Inferior parietal cortex (tissue), 1 donor: ENCODE data around the gene ATAT1.

Experiments
- DNase-seq: peaks from one replicate; pipeline ENCODE4 v3.0.0-alpha.2; 2016; ENCODE audit errors: extremely low spot score

The ATAT1 gene

DNA sequence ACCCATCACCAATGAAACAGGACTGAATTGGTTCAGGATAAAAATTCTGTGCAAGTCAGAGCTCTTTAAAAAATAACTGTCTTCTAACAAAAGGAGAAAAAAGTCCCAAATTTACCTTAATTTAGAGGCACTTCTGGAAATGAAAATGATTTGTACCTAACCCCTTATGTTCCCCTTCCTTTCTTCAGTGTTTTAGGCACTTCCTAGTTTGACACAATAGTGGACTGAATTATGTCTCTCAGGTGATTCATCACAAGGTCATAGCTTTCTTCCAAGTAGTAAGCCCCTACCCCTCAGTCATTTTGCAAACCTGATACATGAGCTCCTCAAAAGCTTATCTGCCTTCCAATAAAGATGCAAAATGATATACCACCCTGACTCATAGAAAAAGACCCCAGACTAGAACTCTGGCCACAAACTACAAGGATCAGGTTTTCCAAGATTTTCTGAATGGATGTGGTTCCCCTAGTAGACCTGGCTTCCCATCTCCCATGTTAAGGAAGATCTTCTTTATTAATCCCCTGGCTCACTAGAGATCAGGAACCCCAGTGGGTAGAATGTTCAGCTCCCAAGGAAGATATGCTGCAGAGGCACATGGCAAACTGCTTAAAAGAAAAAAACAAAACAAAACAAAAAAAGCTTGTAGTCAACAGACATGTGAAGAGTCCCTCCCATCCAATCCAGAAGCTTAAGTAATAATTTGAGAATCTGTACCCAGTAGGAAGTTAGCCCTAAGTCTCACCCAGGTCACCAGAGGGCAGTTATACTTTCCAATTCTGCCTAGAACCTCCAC is 13.2 kb upstream of the ATAT1 start:
- no peak for DNase-seq

DNA sequence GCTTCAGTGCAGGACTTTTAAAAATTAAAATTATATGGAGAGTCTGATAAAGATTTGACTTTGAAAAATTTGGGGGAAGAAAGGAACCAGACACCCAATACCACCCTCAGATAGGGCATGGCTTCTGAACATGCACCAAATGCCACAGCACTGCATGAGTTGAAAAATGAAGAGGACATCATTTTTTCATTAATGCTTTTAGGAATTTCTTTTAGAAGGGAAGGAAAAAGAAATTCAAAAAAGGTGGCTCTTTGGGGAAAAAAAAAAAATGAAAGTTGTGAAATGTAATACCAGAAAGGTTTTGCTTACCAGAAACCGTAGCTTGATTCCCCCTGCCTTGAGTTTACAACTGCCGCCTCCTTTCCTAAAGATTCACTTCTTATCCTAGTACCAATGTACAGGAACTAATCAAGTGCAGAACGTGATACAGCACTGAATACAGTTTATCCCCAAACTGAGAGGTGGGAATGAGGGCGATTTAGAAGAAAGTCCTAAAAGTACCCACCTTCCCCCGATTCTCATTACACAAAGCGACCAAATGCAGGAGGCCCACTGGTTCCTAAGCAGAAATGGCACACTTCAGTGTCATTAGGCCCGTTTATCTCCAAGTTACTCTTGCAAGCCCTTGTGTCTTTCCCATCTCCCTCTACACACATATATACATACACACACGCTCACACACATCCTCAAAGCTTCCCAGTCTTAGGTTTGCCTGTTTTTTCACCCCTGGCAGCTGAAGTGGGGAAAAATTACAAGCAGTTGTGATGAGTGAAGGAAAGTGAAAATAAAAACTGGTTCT is 12.4 kb upstream of the ATAT1 start:
- DNase-seq: no peak

DNA sequence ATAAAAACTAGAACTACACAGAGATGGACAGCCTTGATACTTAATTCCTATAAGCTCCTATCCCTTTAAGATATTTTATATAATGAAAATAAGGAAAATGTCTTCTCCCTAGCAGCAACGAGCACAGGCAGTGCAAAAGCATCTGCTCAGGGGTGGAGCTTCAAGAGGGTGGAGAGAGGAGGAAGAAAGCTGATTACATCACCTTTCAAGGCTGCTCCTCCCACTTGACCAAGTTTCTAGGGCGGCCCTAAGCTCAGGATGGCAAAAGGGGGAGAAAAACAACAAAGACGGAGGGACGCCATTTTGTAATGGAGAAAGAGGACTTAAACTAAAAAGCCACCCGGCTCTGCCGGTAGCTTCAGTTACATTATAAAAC is 11.8 kb upstream of the ATAT1 start:
- DNase-seq: peak; percentile 98

DNA sequence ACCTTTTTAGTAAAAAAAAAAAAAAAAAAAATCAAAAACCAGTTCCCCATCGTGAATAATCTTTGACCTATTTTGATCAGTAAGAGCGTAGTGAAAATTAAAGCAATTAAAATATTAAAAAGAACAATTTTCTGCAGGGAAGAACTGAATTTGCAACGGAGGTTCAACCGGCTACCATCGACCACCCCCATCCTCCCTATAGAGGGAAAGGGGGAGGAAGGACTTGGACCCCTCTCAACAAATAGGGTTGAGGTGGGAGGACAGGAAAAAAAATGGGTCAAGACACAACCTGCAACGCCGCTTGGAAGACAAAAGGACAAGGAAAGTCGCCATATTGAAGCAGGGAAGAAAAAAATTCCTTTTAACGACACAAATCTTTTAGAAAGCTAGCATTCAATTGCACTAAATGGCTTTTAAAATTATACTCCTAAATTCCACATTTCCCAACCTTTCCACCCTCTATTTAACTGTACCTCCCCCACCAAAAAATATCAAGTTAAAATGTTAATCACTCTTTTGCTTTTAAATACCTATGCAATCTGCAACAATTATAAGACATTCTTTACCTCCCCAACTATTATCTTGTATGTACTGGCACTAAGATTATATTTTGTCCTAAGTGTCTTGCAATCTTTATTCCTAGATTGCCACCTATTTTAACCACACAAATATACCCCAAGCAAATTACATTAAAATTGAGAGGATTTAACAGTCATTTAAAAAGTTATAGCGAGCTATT is 11.3 kb upstream of the ATAT1 start:
- DNase-seq: peak; percentile 68

DNA sequence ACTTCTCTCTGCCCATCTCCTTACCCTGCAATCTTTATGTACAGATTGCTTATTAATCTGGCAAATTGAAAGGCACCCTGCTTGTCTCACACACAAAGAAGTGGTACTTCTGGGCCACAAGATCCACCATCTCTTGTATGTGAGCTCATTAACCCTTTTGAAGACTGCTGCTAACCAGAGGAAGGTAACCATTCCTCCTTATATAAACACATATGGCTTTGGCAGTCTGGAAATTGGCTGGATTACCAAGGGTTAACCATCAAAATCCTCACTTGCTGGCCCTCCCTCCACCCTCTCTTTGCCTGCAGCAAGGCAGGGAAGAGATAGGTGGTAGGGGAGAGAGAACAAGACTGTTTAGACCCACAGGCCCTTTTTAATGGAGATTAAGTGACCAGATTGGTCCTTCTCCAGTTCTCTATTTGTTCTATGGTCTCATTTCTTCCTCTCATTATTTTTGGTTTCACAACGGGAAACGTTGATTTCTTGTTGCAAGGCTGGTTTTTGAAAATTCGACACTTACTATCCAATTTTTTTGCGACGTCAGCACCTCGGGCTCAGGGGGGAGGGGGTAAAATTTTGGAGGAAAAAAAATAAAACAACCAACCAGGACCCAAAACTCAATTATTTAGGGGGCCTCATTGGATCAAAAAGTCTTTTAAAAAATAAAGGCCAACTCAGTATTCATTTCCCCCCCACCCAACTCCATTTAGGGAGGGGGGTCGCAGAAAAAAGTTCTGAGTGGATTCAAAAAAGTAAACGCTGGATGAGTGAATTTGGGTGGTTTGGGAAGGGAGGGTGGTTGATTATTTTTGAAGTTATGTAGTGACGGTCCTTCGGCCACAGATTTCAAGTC is 10.5 kb upstream of the ATAT1 start:
- peak; percentile 44 for DNase-seq

GRCh38 chr6:30616811-30617564 is 9.7 kb upstream of the ATAT1 start, which contains the start of gene PPP1R10:
Gene PPP1R10 (minus strand): TSS chr6:30617243. CDS start chr6:30609944, 7,299 bp downstream.
- DNase-seq: peak; percentile 100

- peak; percentile 99 for DNase-seq
These were observed 9.0 kb upstream of the ATAT1 start, which contains the start of gene MRPS18B for GRCh38 chr6:30617565-30618269. Gene MRPS18B (plus strand): TSS chr6:30617840. CDS start chr6:30617866, 26 bp downstream.

DNA sequence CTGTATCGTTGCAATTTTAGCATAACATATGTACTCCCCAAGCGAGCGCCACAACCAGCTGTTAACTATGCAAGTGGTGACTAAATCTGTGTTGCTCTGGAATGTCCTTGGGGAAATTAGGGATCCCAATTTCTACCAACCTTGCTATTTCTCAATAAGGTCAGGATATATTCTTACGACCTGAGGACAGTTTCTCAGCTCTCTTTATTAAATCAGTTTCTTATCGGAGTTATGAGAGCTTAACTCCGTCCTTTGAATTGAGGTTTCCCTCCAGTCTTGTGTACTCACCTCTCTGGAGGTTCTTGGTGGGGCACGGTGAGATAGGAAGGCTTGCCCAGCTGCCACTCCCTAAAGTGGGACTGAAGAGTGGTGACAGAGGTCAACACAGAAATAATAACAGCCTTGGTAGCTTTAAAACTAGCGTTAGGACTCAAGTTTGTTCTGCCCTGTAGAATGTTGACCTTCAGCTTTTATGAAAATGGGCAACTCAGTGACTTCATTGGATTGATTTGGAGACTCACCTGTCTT is 8.3 kb upstream of the ATAT1 start:
- DNase-seq: no peak

DNA sequence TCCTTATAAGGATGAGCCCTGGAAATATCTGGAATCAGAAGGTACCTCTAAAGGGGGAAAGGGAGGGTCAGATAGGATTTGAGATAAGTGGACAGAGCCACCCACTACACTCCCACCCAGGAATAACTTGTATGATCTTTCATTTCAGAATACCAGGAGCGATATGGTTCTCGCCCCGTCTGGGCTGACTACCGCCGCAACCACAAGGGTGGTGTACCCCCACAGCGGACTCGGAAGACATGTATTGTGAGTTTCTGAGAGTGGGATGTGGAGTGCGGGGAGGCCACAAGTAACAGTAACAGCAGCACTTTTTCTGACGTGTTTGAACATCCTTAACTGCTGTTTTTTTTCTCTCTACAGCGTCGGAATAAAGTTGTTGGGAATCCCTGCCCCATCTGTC is 7.1 kb upstream of the ATAT1 start:
- DNase-seq: no peak

- DNase-seq: no peak
These were observed 1.2 kb upstream of the ATAT1 start for GRCh38 chr6:30625511-30625910.

DNA sequence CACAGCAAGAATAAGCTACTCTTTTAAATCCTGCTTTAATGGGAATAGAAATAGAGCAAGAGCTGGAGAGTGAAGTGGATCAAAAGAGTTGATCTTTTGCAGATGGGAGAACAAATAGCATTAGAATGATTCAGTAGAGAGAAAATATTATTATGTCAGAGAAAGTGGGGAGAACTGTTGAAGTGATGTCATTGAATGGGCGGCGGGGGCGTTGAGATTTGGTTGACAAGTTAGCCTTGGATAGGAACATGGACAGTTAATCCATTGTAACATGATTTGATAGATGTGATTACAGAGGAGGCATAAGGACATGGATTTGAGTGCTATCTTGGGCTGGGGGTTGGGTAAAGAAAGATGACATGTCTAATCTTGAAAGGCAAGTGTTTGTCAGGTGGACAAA is 9.2 kb downstream of the ATAT1 start:
- DNase-seq: no peak

GRCh38 chr6:30640481-30640880 is 13.8 kb downstream of the ATAT1 start:
- no peak for DNase-seq

DNA sequence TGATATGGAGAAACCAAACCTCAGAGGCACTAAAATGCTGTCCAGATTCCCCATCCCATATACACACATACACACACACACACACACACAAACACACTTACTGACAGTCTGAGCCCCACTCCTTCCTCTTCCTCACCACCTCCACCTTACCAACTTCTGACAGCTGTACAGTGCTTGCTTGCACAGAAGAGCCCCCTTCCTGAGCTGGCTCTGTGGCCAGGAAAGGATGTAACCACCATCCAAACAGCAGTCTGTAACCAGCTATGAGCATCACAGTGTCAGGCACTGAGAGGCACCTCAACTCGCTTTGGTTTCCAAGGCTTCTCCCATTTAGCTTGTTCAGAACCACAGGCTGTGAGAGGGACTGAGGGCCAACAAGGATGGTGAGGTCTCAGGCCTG is 14.4 kb downstream of the ATAT1 start:
- no peak for DNase-seq

DNA sequence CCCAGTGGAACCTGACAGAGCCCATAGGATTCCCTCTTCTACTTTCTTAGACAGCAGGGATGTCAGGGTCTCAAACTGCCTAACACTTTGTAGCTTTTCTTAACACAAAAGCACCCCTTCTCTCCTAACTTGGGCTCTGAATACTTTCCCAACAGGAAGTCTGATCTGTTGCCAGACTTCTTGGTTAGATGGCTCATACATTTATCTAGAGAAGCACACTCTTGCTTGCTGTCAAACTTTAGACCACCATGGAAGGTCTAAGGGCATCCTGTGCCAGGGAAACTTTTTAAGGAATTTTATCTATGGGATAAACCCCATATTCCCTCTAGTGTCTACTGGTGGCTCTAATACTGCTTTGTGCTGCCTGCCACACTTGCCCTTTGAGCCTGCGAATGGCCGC is 17.0 kb downstream of the ATAT1 start:
- no peak for DNase-seq

- no peak for DNase-seq
These were observed 18.1 kb downstream of the ATAT1 start for GRCh38 chr6:30644769-30645168.

- DNase-seq: no peak
These were observed 19.3 kb downstream of the ATAT1 start for GRCh38 chr6:30645989-30646388.

DNA sequence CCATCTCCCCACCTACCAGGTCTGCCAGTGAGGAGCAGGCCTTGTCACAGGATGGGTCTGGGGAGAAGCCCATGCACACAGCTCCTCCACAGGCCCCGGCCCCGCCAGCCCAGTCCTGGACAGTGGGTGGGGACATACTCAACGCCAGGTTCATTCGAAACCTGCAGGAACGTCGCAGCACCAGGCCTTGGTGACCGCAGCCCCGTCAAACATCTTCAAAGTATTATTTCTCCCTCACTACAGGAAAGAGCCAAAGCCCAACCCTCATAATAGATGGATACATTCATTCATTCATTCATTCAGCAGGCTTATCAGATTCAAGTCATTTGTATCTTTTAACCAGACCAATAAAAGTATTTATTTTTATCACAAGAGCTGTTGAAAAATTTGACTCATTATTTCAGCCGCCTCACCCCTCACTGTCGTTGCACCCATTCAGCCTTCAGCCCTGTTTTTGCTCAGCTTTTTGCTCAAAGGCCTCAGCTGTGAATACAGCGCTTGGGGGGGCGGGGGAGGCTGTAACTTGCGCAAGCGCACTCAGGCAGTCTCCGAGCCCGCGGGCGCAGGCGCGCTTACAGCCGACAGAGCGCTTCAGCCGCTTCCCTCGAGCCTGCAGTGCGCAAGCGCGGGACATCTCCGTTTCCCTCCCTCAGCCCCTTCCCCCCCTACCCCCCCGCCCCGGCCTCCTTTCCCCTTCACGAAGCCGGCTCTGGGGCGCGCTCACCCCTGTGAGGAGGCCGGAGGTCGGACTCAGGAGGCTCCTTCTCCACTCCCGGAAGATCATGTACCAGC is 20.0 kb downstream of the ATAT1 start, which contains the start of gene C6orf136:
Gene C6orf136 (plus strand): TSS at position 684 of the 792 bp plus-strand sequence. CDS start 99 bp downstream, at position 783.
- DNase-seq: peak; percentile 93

DNA sequence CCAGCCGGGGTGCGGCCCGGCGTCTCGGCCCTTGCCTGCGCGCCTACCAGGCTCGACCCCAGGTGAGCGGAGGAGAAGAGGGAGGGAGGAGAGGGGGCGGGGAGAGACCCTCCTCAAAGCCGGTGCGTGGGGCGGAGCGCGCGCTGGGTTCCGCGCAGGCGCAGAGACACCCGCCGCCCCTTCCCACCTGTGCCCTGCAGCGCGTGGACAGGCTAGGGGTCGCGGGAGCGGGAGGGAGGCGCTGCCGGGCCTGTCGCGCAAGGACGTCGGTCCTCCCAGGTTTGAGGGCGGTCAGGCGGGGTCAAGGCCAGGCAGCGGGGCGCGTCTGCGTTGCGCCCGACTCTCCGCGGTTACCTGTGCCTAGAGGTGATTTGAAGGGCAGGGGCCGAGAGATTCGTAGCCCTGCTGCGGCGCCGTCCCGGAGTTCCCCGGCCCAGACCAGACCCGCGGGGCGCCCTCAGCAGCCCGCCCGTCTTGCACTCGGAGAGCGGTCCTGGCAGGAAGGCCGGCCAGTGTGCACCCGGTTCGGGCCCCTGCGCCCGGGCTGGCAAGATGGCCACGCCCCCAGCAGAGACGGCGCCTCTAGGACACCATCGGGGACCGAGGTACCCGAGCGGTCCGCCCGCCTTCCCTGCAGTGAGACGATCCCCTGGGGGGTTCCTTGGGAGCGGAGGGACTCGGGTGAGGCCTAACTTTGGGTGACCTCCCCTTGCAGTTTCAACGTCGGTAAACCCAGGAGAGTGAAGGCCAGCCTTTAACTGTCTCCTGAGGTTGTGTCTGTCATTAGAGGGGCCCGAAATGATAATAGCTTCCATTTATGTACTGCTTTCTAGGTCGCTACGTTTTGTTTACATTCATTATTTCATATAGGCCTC is 20.8 kb downstream of the ATAT1 start:
- peak; percentile 46 for DNase-seq
